Placental pericyte (primary cell): ENCODE data around the gene FAT1. TPM values are rescaled to one million over a fixed set of nuclear protein-coding genes. Genes with fewer than 3 reads are reported as not detected.

Experiments
- total RNA-seq: library from RNA; depleted of rRNA; stranded (reverse); fragments of >200 nt; gene quantifications from 2 replicates; pipeline ENCODE4 v1.2.3, GENCODE V29; 2012

The FAT1 gene
- total RNA-seq: 122 and 317 TPM in 2 replicates

GRCh38 chr4:186723292-186724057 is at the start of gene FAT1:
TSS of gene FAT1 (minus strand) at chr4:186723856. CDS start at chr4:186709827, 14,029 bp downstream.

GRCh38 chr4:186554914-186555827 is 168.5 kb downstream of the FAT1 start, which contains the start of gene MTNR1A:
TSS of gene MTNR1A (minus strand) at chr4:186555567. CDS start at chr4:186555365, 202 bp downstream.

Other genes starting within 250 kb of the FAT1 start
- gene MTNR1A, start 168.3 kb downstream of the FAT1 start, total RNA-seq: 0.14 TPM in 1 of 2 replicates, not detected in the other